K562 (cell line): ENCODE results near the gene HPN. TPM values are rescaled to one million over a fixed set of nuclear protein-coding genes. Genes with fewer than 3 reads are reported as not detected.

Experiments
- ATAC-seq: fragments of 200-7000 bp; cut with Tn5 transposase; 3 replicates; pipeline ENCODE4 v1.9.1; 2020; ENCODE audit warnings: moderate library complexity
- BruUV-seq: library from RNA; stranded (reverse); fragments of 400-500 nt; replicated peaks from 2 replicates; lab custom pipeline; 2021; lab: Mats Ljungman, UMichigan
- CTCF ChIA-PET: fragments of 300-600 bp; formaldehyde crosslinking; extraction: SDS; loops from one replicate; lab custom pipeline; 2021; ENCODE audit warnings: low intra/inter-chr PET ratio; lab: Yijun Ruan, JAX
- POLR2A ChIA-PET: fragments of 300-600, 350-650 bp; sonication (Branson Sonifier 250); formaldehyde crosslinking; extraction: SDS; loops from one replicate; lab custom pipeline; 2021; ENCODE audit warnings: antibody characterized with exemption, inconsistent platforms; lab: Yijun Ruan, JAX
- DNase-seq, 4 experiments: peaks; one replicate each; pipeline versions ENCODE4 v3.0.0 to v3.0.0-alpha.2; 2011 to 2018; ENCODE audit warnings: low spot score in 3 of 4, mixed read lengths in 3 of 4; ENCODE audit errors: extremely low read depth in 1 of 4
- FAIRE-seq: peaks from 2 replicates; lab custom pipeline; 2011; peaks lifted over from hg19 to GRCh38; lab: Jason Lieb, UNC
- H2AFZ ChIP-seq: 2 replicates; pipeline ENCODE4 v1.6.0; 2011; ENCODE audit warnings: low read depth, low read length, control low read depth, inconsistent platforms
- H3K27ac ChIP-seq: fragments of 200-600 bp; 3 replicates; pipeline ENCODE4 v1.8.0; 2011; ENCODE audit warnings: low read depth, mild to moderate bottlenecking, control low read depth, inconsistent platforms, low read length, moderate library complexity, mixed read lengths; ENCODE audit errors: extremely low read depth
- H3K27me3 ChIP-seq, 2 experiments: fragments of 300-600 bp in 1 of 2; 2 replicates in 1 of 2; 3 replicates in 1 of 2; pipeline versions ENCODE4 v1.6.0 to v1.8.0; 2011; ENCODE audit warnings: inconsistent platforms in 2 of 2, low read length in 2 of 2, mild to moderate bottlenecking in 1 of 2, mixed read lengths in 1 of 2, moderate library complexity in 1 of 2; ENCODE audit not compliant: control insufficient read depth in 2 of 2, insufficient read depth in 2 of 2
- H3K36me3 ChIP-seq: fragments of 300-600 bp; 3 replicates; pipeline ENCODE4 v1.8.0; 2011; ENCODE audit warnings: mild to moderate bottlenecking, low read length, inconsistent platforms; ENCODE audit not compliant: control insufficient read depth, insufficient read depth
- H3K4me1 ChIP-seq, 2 experiments: fragments of 200-600 bp in 1 of 2; replicated peaks in 1 of 2; 2 replicates in 1 of 2; 3 replicates in 1 of 2; pipeline versions ENCODE4 v1.5.1 to v1.8.0; 2011; ENCODE audit warnings: inconsistent platforms in 2 of 2, low read length in 2 of 2, mild to moderate bottlenecking in 1 of 2, mixed read lengths in 1 of 2, moderate library complexity in 1 of 2; ENCODE audit not compliant: control insufficient read depth in 2 of 2, insufficient read depth in 2 of 2
- H3K4me2 ChIP-seq: 2 replicates; pipeline ENCODE4 v1.6.1; 2011; ENCODE audit warnings: low read length, control low read depth, inconsistent platforms, mixed read lengths; ENCODE audit not compliant: insufficient read depth
- H3K4me3 ChIP-seq: fragments of 200-600 bp; sonication (generic), shearing (Covaris generic); 2 replicates; pipeline ENCODE4 v1.5.1; 2016; ENCODE audit warnings: control low read depth, inconsistent platforms
- H3K79me2 ChIP-seq: fragments of 200-600 bp; 3 replicates; pipeline ENCODE4 v1.8.0; 2011; ENCODE audit warnings: low read length, inconsistent platforms; ENCODE audit not compliant: control insufficient read depth, insufficient read depth
- H3K9ac ChIP-seq, 2 experiments: 2 replicates each; pipeline versions ENCODE4 v1.6.0 to v1.6.1; 2011; ENCODE audit warnings: low read depth in 2 of 2, low read length in 2 of 2, control low read depth in 1 of 2, inconsistent platforms in 1 of 2, mild to moderate bottlenecking in 1 of 2, mixed read lengths in 1 of 2; ENCODE audit not compliant: insufficient read depth in 1 of 2
- H3K9me1 ChIP-seq: one replicate; pipeline ENCODE4 v1.6.0; 2011; ENCODE audit warnings: inconsistent platforms, mild to moderate bottlenecking, low read length, moderate library complexity; ENCODE audit not compliant: control insufficient read depth, insufficient read depth
- H3K9me3 ChIP-seq: replicated peaks from 2 replicates; pipeline ENCODE4 v1.5.1; 2011; ENCODE audit warnings: low read depth, low read length, inconsistent platforms; ENCODE audit not compliant: control insufficient read depth, insufficient read depth
- H4K20me1 ChIP-seq: replicated peaks from 2 replicates; pipeline ENCODE4 v1.6.1; 2011; ENCODE audit warnings: low read length, inconsistent platforms, mixed read lengths; ENCODE audit not compliant: control insufficient read depth, insufficient read depth
- DACH1 ChIP-seq: fragments of 450-650 bp; IDR thresholded peaks from 2 replicates; pipeline ENCODE4 v1.6.1; 2018; ENCODE audit not compliant: partially characterized antibody
- EGR1 ChIP-seq: fragments of 450-650 bp; conservative IDR thresholded peaks from 2 replicates; pipeline ENCODE4 v1.6.1; 2017; ENCODE audit warnings: mild to moderate bottlenecking
- KDM1A ChIP-seq, 2 experiments: fragments of 450-650 bp; IDR thresholded peaks; 2 replicates each; pipeline ENCODE4 v1.6.1; 2016; ENCODE audit warnings: mild to moderate bottlenecking in 2 of 2
- POLR2G ChIP-seq: fragments of 200-400 bp; formaldehyde crosslinking; IDR thresholded peaks from 2 replicates; pipeline ENCODE4 v1.6.1; 2017; ENCODE audit warnings: low read depth, mild to moderate bottlenecking, antibody characterized with exemption, low read length, moderate library complexity
- RBFOX2 ChIP-seq: fragments of 200-400 bp; formaldehyde crosslinking; IDR thresholded peaks from 2 replicates; pipeline ENCODE4 v1.6.1; 2017; ENCODE audit warnings: low read depth, mild to moderate bottlenecking, low read length, moderate library complexity
- REST ChIP-seq, 2 experiments: fragments of 450-650 bp; formaldehyde crosslinking in 1 of 2; IDR thresholded peaks; 2 replicates each; pipeline versions ENCODE4 v1.4.0 to v1.6.1; 2014 to 2020; ENCODE audit warnings: mild to moderate bottlenecking in 2 of 2, borderline replicate concordance in 1 of 2, low read depth in 1 of 2
- ZNF41 ChIP-seq: fragments of 250-450 bp; sonication (Bioruptor Pico); conservative IDR thresholded peaks from 2 replicates; pipeline ENCODE4 v1.4.0; 2020; ENCODE audit warnings: mild to moderate bottlenecking
- ZNF76 ChIP-seq: fragments of 250-450 bp; sonication (Bioruptor Pico); IDR thresholded peaks from 2 replicates; pipeline ENCODE4 v1.4.0; 2020; ENCODE audit warnings: mild to moderate bottlenecking, moderate library complexity, borderline replicate concordance
- WGBS: fragments of 100-300 bp; shearing (Covaris generic); methylation state at CpG from one replicate; pipeline ENCODE4 v1.1.6; 2016; ENCODE audit warnings: low coverage, mixed read lengths; ENCODE audit not compliant: insufficient coverage; ENCODE audit errors: missing lambda C conversion rate; 5-methylcytosine and 5-hydroxymethylcytosine counted together
- in situ Hi-C: fragments of 300-500 bp; cut with MboI; formaldehyde crosslinking; loops from 4 replicates; pipeline ENCODE4 v1.15.0; 2018; ENCODE audit warnings: inconsistent platforms, mixed read lengths
- intact Hi-C: fragments of 100-400 bp; cut with micrococcal nuclease; formaldehyde crosslinking; loops from 2 replicates; pipeline ENCODE4 v1.14.2; 2022
- polyA plus RNA-seq, 8 experiments: library from polyadenylated mRNA; depleted of rRNA in 4 of 8; stranded (reverse) in 5 of 8; unstranded in 3 of 8; fragments of >200 nt; fragmentation: Nextera tagmentation in 2 of 8; fragmentation: Illumina TruSeq in 1 of 8; extraction: Ambion mirVana in 2 of 8; extraction: Trizol in 1 of 8; gene quantifications; 2 replicates each; pipeline versions ENCODE4 v1.2.1 to v1.2.3, GENCODE V29; 2011 to 2014; ENCODE audit warnings: inconsistent platforms in 1 of 8, missing spikeins in 1 of 8
- total RNA-seq, 7 experiments: library from RNA; depleted of rRNA in 6 of 7; stranded (reverse); fragments of >200 nt in 6 of 7; fragmentation: Illumina TruSeq in 2 of 7; extraction: Trizol in 2 of 7; gene quantifications; 2 replicates each; pipeline versions ENCODE4 v1.2.1 to v1.2.3, GENCODE V29; 2011 to 2021; ENCODE audit warnings: low replicate concordance in 1 of 7

Gene HPN
- total and polyA plus RNA-seq, 9 of the 15 experiments (the other 6 are each of a cell fraction or from before 2014, with no cell fraction given), result 0.10 to 0.20 TPM; not detected in 7

- DNase-seq, result no peak
- intact Hi-C loops, result no loop called here
- BruUV-seq, result no TSS peak
- in situ Hi-C loops, result no loop called here
- no peaks in the 10 kb centered on the region for H3K27me3 ChIP-seq
- H3K9me1 ChIP-seq, result no peaks in the 10 kb centered on the region
- FAIRE-seq, result no peak
- H3K27ac ChIP-seq, result no peak overlapping the region
- H4K20me1 ChIP-seq, result no peaks in the 10 kb centered on the region
- H3K9ac ChIP-seq, result no peak overlapping the region
- 96% methylated on average over 20 of the region's 25 CpGs for WGBS
- TF ChIP-seq POLR2G (0 out of 2 replicates have a peak, but pooled peaks have one; percentile 33), EGR1 (no peak), RBFOX2 (peak; percentile 36; the same call in 1 of the 2 replicates), ZNF76 (CRISPR knock-in tag) (no peak), DACH1 (no peak), KDM1A (IDR thresholded peaks at IDR 0.05) (no peak)
- H3K9me3 ChIP-seq, result no peaks in the 10 kb centered on the region
- no peaks in the 10 kb centered on the region for H3K79me2 ChIP-seq
- no peak overlapping the region for H2AFZ ChIP-seq
- H3K36me3 ChIP-seq, result peaks cover 90% of the 10 kb centered on the region; the same call in 2 of the 3 replicates
- no peak for ATAC-seq
- CTCF ChIA-PET, result no interaction called here
- POLR2A ChIA-PET, result no interaction called here
- no peak overlapping the region for H3K4me3 ChIP-seq
- no peak overlapping the region for H3K4me2 ChIP-seq
- peaks cover 0 to 5% of the 10 kb centered on the region in 2 experiments; a peak in 1 of 5 replicates for H3K4me1 ChIP-seq
Measured at GRCh38 chr19:35021596-35021995, 19.9 kb upstream of the HPN start.

GRCh38 chr19:35022460-35022859 lies 19.1 kb upstream of the HPN start:
- H3K9ac ChIP-seq, result no peak overlapping the region
- DNase-seq (no peak), ATAC-seq (no peak), FAIRE-seq (no peak)
- H3K36me3 ChIP-seq, result peaks cover 92% of the 10 kb centered on the region
- peaks cover 0 to 5% of the 10 kb centered on the region in 2 experiments; a peak in 1 of 5 replicates for H3K4me1 ChIP-seq
- H3K4me3 ChIP-seq, result no peak overlapping the region
- intact Hi-C loops, result no loop called here
- H3K4me2 ChIP-seq, result no peak overlapping the region
- no TSS peak for BruUV-seq
- no peaks in the 10 kb centered on the region for H3K9me3 ChIP-seq
- H3K27ac ChIP-seq, result no peak overlapping the region
- in situ Hi-C loops, result no loop called here
- no peak overlapping the region for H2AFZ ChIP-seq
- H3K9me1 ChIP-seq, result no peaks in the 10 kb centered on the region
- H3K79me2 ChIP-seq, result no peaks in the 10 kb centered on the region
- ChIA-PET POLR2A (no interaction called here), CTCF (no interaction called here)
- no peaks in the 10 kb centered on the region for H3K27me3 ChIP-seq
- H4K20me1 ChIP-seq, result no peaks in the 10 kb centered on the region
- 92% methylated on average over 5 of the region's 14 CpGs for whole genome bisulfite sequencing
- TF ChIP-seq REST (IDR thresholded peaks at IDR 0.05; ENCODE audit: borderline replicate concordance) (no peak), REST (CRISPR knock-in tag; IDR thresholded peaks at IDR 0.05; ENCODE audit: low read depth) (no peak), POLR2G (0 out of 2 replicates have a peak, but pooled peaks have one; percentile 16), ZNF41 (CRISPR knock-in tag) (no peak)
